MM.1S (cell line): ENCODE data around the gene RD3L.

Experiments
- DNase-seq: peaks from one replicate; pipeline ENCODE4 v3.0.0-alpha.2; 2015
- H2AFZ ChIP-seq: fragments of 300-600 bp; sonication (generic); 2 replicates; pipeline ENCODE4 v1.6.0; 2016; ENCODE audit warnings: antibody characterized with exemption, low read length
- H3F3A ChIP-seq: fragments of 300-600 bp; sonication (generic); 2 replicates; pipeline ENCODE4 v1.6.1; 2016; ENCODE audit warnings: mild to moderate bottlenecking, antibody characterized with exemption, low read length, moderate library complexity, mixed read lengths; ENCODE audit not compliant: insufficient read depth
- H3K27ac ChIP-seq: fragments of 300-600 bp; sonication (generic); 2 replicates; pipeline ENCODE4 v1.5.1; 2016; ENCODE audit warnings: mild to moderate bottlenecking, low read length
- H3K27me3 ChIP-seq: fragments of 300-600 bp; sonication (generic); replicated peaks from 2 replicates; pipeline ENCODE4 v1.6.0; 2016; ENCODE audit warnings: low read length; ENCODE audit not compliant: insufficient read depth
- H3K36me3 ChIP-seq: fragments of 300-600 bp; sonication (generic); replicated peaks from 2 replicates; pipeline ENCODE4 v1.6.1; 2016; ENCODE audit warnings: mild to moderate bottlenecking, low read length, mixed read lengths; ENCODE audit not compliant: insufficient read depth
- H3K4me1 ChIP-seq: fragments of 300-600 bp; sonication (generic); 2 replicates; pipeline ENCODE4 v1.6.1; 2016; ENCODE audit warnings: low read length, mixed read lengths
- H3K4me2 ChIP-seq: fragments of 300-600 bp; sonication (generic); 2 replicates; pipeline ENCODE4 v1.6.0; 2016; ENCODE audit warnings: low read depth, low read length
- H3K4me3 ChIP-seq: fragments of 300-600 bp; sonication (generic); 2 replicates; pipeline ENCODE4 v1.5.1; 2016; ENCODE audit warnings: low read length, mixed read lengths
- H3K79me2 ChIP-seq: fragments of 300-600 bp; sonication (generic); 2 replicates; pipeline ENCODE4 v1.6.1; 2016; ENCODE audit warnings: mixed run types, low read length, mixed read lengths
- H3K9ac ChIP-seq: fragments of 300-600 bp; sonication (generic); 2 replicates; pipeline ENCODE4 v1.6.1; 2016; ENCODE audit warnings: low read length, mixed read lengths
- H3K9me2 ChIP-seq: fragments of 300-600 bp; sonication (generic); replicated peaks from 2 replicates; pipeline ENCODE4 v1.6.1; 2016; ENCODE audit warnings: mild to moderate bottlenecking, low read length, mixed read lengths; ENCODE audit not compliant: insufficient read depth
- H3K9me3 ChIP-seq: fragments of 300-600 bp; sonication (generic); replicated peaks from 2 replicates; pipeline ENCODE4 v1.6.1; 2016; ENCODE audit warnings: mild to moderate bottlenecking, low read length, mixed read lengths; ENCODE audit not compliant: insufficient read depth
- H4K20me1 ChIP-seq: fragments of 300-600 bp; sonication (generic); 2 replicates; pipeline ENCODE4 v1.6.1; 2016; ENCODE audit warnings: mild to moderate bottlenecking, low read length, moderate library complexity, mixed read lengths; ENCODE audit not compliant: insufficient read depth
- EZH2 ChIP-seq: fragments of 300-600 bp; sonication (generic); optimal IDR thresholded peaks from 2 replicates; pipeline ENCODE3; 2017; ENCODE audit warnings: low read depth, mild to moderate bottlenecking, antibody characterized with exemption, low read length, mixed read lengths
- EZH2phosphoT487 ChIP-seq: fragments of 300-600 bp; sonication (generic); IDR thresholded peaks from 2 replicates; pipeline ENCODE4 v1.6.1; 2018; ENCODE audit warnings: antibody characterized with exemption, low read length
- TF ChIP-seq, protein P1 (sequence below): fragments of 300-600 bp; sonication (generic); IDR thresholded peaks from 2 replicates; pipeline ENCODE4 v1.5.1; 2016; ENCODE audit warnings: antibody characterized with exemption, low read length, mixed read lengths

The RD3L gene

GRCh38 chr14:103894034-103894722, 48.2 kb downstream of the RD3L start:
- H3K4me2 ChIP-seq, result no peak overlapping the region
- H3K36me3 ChIP-seq, result no peaks in the 10 kb centered on the region
- no peak overlapping the region for H3K9ac ChIP-seq
- no peak overlapping the region for H3K27ac ChIP-seq
- H3K4me1 ChIP-seq, result no peaks in the 10 kb centered on the region
- H3K9me3 ChIP-seq, result no peaks in the 10 kb centered on the region
- TF ChIP-seq, protein P1, sequence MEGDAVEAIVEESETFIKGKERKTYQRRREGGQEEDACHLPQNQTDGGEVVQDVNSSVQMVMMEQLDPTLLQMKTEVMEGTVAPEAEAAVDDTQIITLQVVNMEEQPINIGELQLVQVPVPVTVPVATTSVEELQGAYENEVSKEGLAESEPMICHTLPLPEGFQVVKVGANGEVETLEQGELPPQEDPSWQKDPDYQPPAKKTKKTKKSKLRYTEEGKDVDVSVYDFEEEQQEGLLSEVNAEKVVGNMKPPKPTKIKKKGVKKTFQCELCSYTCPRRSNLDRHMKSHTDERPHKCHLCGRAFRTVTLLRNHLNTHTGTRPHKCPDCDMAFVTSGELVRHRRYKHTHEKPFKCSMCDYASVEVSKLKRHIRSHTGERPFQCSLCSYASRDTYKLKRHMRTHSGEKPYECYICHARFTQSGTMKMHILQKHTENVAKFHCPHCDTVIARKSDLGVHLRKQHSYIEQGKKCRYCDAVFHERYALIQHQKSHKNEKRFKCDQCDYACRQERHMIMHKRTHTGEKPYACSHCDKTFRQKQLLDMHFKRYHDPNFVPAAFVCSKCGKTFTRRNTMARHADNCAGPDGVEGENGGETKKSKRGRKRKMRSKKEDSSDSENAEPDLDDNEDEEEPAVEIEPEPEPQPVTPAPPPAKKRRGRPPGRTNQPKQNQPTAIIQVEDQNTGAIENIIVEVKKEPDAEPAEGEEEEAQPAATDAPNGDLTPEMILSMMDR, result no peak
- TF ChIP-seq EZH2 (no peak), EZH2phosphoT487 (no peak)
- no peaks in the 10 kb centered on the region for H3K27me3 ChIP-seq
- no peaks in the 10 kb centered on the region for H3F3A ChIP-seq
- H3K4me3 ChIP-seq, result no peak overlapping the region
- no peaks in the 10 kb centered on the region for H4K20me1 ChIP-seq
- no peaks in the 10 kb centered on the region for H3K79me2 ChIP-seq
- H2AFZ ChIP-seq, result no peak overlapping the region
- H3K9me2 ChIP-seq, result no peaks in the 10 kb centered on the region
- no peak for DNase-seq

GRCh38 chr14:103892247-103892646, 50.1 kb downstream of the RD3L start:
- Histone ChIP-seq H2AFZ (no peak overlapping the region), H3K4me1 (no peaks in the 10 kb centered on the region), H3K4me3 (no peak overlapping the region), H3K79me2 (no peaks in the 10 kb centered on the region), H3K36me3 (no peaks in the 10 kb centered on the region), H3F3A (no peaks in the 10 kb centered on the region), H3K27ac (no peak overlapping the region), H3K9me3 (no peaks in the 10 kb centered on the region), H3K9ac (no peak overlapping the region), H3K9me2 (no peaks in the 10 kb centered on the region), H3K27me3 (no peaks in the 10 kb centered on the region), H3K4me2 (no peak overlapping the region), H4K20me1 (no peaks in the 10 kb centered on the region)
- DNase-seq, result no peak
- no peak for TF ChIP-seq EZH2
- TF ChIP-seq, protein P1, result no peak
- TF ChIP-seq EZH2phosphoT487, result no peak

DNA sequence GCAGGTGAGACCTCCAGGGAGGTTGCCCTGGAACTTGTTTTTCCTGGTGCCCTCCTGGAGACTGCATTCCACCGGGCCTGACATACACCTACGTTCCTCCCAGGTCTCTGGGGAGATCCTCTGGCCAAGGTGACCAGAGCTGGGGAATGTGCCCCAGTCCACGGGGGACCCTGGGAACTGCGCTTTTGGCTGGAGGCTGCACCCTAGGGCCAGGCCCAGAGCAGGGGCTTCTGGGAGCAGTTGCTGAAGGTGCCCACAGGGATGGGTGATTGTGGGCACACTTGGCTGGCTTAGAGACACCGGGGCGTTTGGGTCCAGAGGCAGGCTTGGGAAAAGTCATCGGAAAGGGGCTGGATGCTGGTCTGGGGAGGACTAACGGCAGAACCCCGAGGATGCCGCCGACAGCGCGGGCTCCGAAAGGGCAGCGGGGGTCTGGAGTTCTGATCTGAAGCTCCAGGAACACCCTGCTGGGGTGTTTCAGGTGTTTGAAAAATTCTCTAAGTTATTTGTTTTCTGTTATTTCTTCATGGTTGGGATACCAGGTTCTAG, 50.6 kb downstream of the RD3L start:
- no peaks in the 10 kb centered on the region for H3K79me2 ChIP-seq
- no peaks in the 10 kb centered on the region for H3K27me3 ChIP-seq
- H3K9ac ChIP-seq, result no peak overlapping the region
- no peak overlapping the region for H2AFZ ChIP-seq
- H3K4me3 ChIP-seq, result no peak overlapping the region
- no peaks in the 10 kb centered on the region for H3K9me2 ChIP-seq
- no peak overlapping the region for H3K27ac ChIP-seq
- H3K4me2 ChIP-seq, result no peak overlapping the region
- no peaks in the 10 kb centered on the region for H3K4me1 ChIP-seq
- no peaks in the 10 kb centered on the region for H3K9me3 ChIP-seq
- TF ChIP-seq, protein P1, result no peak
- TF ChIP-seq EZH2, result no peak
- TF ChIP-seq EZH2phosphoT487, result no peak
- no peak for DNase-seq
- no peaks in the 10 kb centered on the region for H3F3A ChIP-seq
- no peaks in the 10 kb centered on the region for H4K20me1 ChIP-seq
- no peaks in the 10 kb centered on the region for H3K36me3 ChIP-seq
